Stimulated activated CD8-positive, alpha-beta memory T cell treated with anti-CD3 and anti-CD28 coated beads, Interleukin-12 subunit alpha, Interleukin-12 subunit beta, amount 100 ng/mL, for 24 hours (primary cell): ENCODE results near the gene NWD2.
"Not testable (repeated sequence)": the region's sequence is repeated elsewhere in the genome, so short reads cannot be mapped to it uniquely, and the experiment has no call there.

Experiments
- DNase-seq: peaks from one replicate; pipeline ENCODE4 v3.0.0-alpha.2; 2020; ENCODE audit errors: extremely low read depth

Gene NWD2

GRCh38 chr4:37393889-37394288, 149.3 kb downstream of the NWD2 start:
- DNase-seq, result no peak

- no peak for DNase-seq
Measured at GRCh38 chr4:37397505-37397904, 153.0 kb downstream of the NWD2 start.

- no peak for DNase-seq
Measured at GRCh38 chr4:37400241-37400881, 155.8 kb downstream of the NWD2 start.

GRCh38 chr4:37407938-37408826, 163.6 kb downstream of the NWD2 start:
- not testable (repeated sequence) for DNase-seq

GRCh38 chr4:37413612-37414011, 169.1 kb downstream of the NWD2 start:
- DNase-seq, result not testable (repeated sequence)

GRCh38 chr4:37415845-37416369, 171.4 kb downstream of the NWD2 start:
- DNase-seq, result no peak

- no peak for DNase-seq
Measured at GRCh38 chr4:37421614-37422013, 177.1 kb downstream of the NWD2 start.

- DNase-seq, result no peak
Measured at GRCh38 chr4:37422102-37422501, 177.6 kb downstream of the NWD2 start.

- no peak for DNase-seq
Measured at GRCh38 chr4:37422638-37423037, 178.1 kb downstream of the NWD2 start.

- no peak for DNase-seq
Measured at GRCh38 chr4:37423310-37423709, 178.8 kb downstream of the NWD2 start.

GRCh38 chr4:37424753-37425152, 180.2 kb downstream of the NWD2 start:
- no peak for DNase-seq

GRCh38 chr4:37425857-37426256, 181.3 kb downstream of the NWD2 start:
- no peak for DNase-seq

- DNase-seq, result no peak
Measured at GRCh38 chr4:37427193-37427592, 182.7 kb downstream of the NWD2 start.

GRCh38 chr4:37429906-37430305, 185.4 kb downstream of the NWD2 start:
- no peak for DNase-seq

- no peak for DNase-seq
Measured at GRCh38 chr4:37430718-37431416, 186.3 kb downstream of the NWD2 start.

GRCh38 chr4:37431417-37431743, 186.8 kb downstream of the NWD2 start:
- no peak for DNase-seq

GRCh38 chr4:37434469-37434868, 189.9 kb downstream of the NWD2 start:
- no peak for DNase-seq

GRCh38 chr4:37436546-37436945, 192.0 kb downstream of the NWD2 start:
- no peak for DNase-seq

- DNase-seq, result no peak
Measured at GRCh38 chr4:37437163-37437562, 192.6 kb downstream of the NWD2 start.

- DNase-seq, result no peak
Measured at GRCh38 chr4:37438564-37439279, 194.2 kb downstream of the NWD2 start.

- DNase-seq, result no peak
Measured at GRCh38 chr4:37439809-37440474, 195.4 kb downstream of the NWD2 start.
